IMR-90 (cell line): ENCODE data around the gene SESN3.

ENCODE experiments used
- BHLHE40 ChIP-seq: fragments of 150-350 bp; IDR thresholded peaks from 2 replicates; pipeline ENCODE4 v1.6.1; 2016; ENCODE audit warnings: mild to moderate bottlenecking, low read depth, low read length
- CEBPB ChIP-seq: IDR thresholded peaks from 2 replicates; pipeline ENCODE4 v1.6.1; 2012; ENCODE audit warnings: low read depth, low read length, improper control_type of control experiment
- CTCF ChIP-seq: conservative IDR thresholded peaks from 2 replicates; pipeline ENCODE4 v1.5.1; 2012; ENCODE audit warnings: mild to moderate bottlenecking, low read depth, low read length, improper control_type of control experiment
- ELK1 ChIP-seq: fragments of 150-350 bp; IDR thresholded peaks from 2 replicates; pipeline ENCODE4 v1.6.1; 2016; ENCODE audit warnings: low read depth, mild to moderate bottlenecking, low read length, moderate library complexity, borderline replicate concordance
- FOS ChIP-seq: fragments of 150-350 bp; IDR thresholded peaks from 2 replicates; pipeline ENCODE4 v1.6.1; 2016; ENCODE audit warnings: low read depth, low read length
- MAFK ChIP-seq: IDR thresholded peaks from 2 replicates; pipeline ENCODE4 v1.6.1; 2012; ENCODE audit warnings: low read depth, low read length, improper control_type of control experiment
- MAZ ChIP-seq: IDR thresholded peaks from 2 replicates; pipeline ENCODE4 v1.6.1; 2012; ENCODE audit warnings: low read depth, mild to moderate bottlenecking, low read length, improper control_type of control experiment, moderate library complexity, borderline replicate concordance
- MXI1 ChIP-seq: IDR thresholded peaks from 2 replicates; pipeline ENCODE4 v1.6.1; 2012; ENCODE audit warnings: low read depth, mild to moderate bottlenecking, low read length, moderate library complexity, borderline replicate concordance
- POLR2A ChIP-seq: IDR thresholded peaks from 2 replicates; pipeline ENCODE4 v1.6.1; 2012; ENCODE audit warnings: mild to moderate bottlenecking, low read depth, low read length
- SMC3 ChIP-seq: fragments of 150-350 bp; IDR thresholded peaks from 2 replicates; pipeline ENCODE4 v1.6.1; 2016; ENCODE audit warnings: low read depth, mild to moderate bottlenecking, antibody characterized with exemption, low read length, moderate library complexity
- USF2 ChIP-seq: fragments of 150-350 bp; IDR thresholded peaks from 2 replicates; pipeline ENCODE4 v1.6.1; 2017; ENCODE audit warnings: mild to moderate bottlenecking, antibody characterized with exemption, low read length, low read depth

GRCh38 chr11:95231127-95231880 is at the start of gene SESN3:
- TF ChIP-seq CTCF (no peak), MXI1 (no peak), MAFK (no peak), SMC3 (no peak), ELK1 (no peak), MAZ (peak; percentile 57; the same call in 1 of the 2 replicates), POLR2A (no peak), BHLHE40 (no peak), CEBPB (no peak), FOS (no peak), USF2 (no peak)
